H9 (cell line): ENCODE data around the gene CLEC1A. TPM values are rescaled to one million over a fixed set of nuclear protein-coding genes. Genes with fewer than 3 reads are reported as not detected.

ENCODE experiments used
- DNase-seq: peaks from one replicate; pipeline ENCODE4 v3.0.0-alpha.2; 2017
- H2AFZ ChIP-seq: one replicate; pipeline ENCODE4 v1.6.1; 2013; ENCODE audit warnings: mild to moderate bottlenecking, low read length, control low read depth, moderate library complexity
- H2AK5ac ChIP-seq: 2 replicates; pipeline ENCODE4 v1.6.1; 2013; ENCODE audit warnings: low read length, control low read depth, mixed read lengths; ENCODE audit not compliant: insufficient read length
- H2BK120ac ChIP-seq: one replicate; pipeline ENCODE4 v1.6.1; 2013; ENCODE audit warnings: low read depth, mild to moderate bottlenecking, low read length, control low read depth, inconsistent platforms; ENCODE audit not compliant: poor library complexity, severe bottlenecking
- H2BK12ac ChIP-seq: 2 replicates; pipeline ENCODE4 v1.6.1; 2013; ENCODE audit warnings: low read length, control low read depth, mixed read lengths, low read depth; ENCODE audit not compliant: insufficient read length
- H2BK15ac ChIP-seq: 2 replicates; pipeline ENCODE4 v1.6.1; 2013; ENCODE audit warnings: low read depth, low read length, control low read depth
- H2BK20ac ChIP-seq: one replicate; pipeline ENCODE4 v1.6.1; 2013; ENCODE audit warnings: low read depth, mild to moderate bottlenecking, low read length, control low read depth, inconsistent platforms; ENCODE audit not compliant: poor library complexity, severe bottlenecking
- H2BK5ac ChIP-seq: 2 replicates; pipeline ENCODE4 v1.6.1; 2013; ENCODE audit warnings: low read length, control low read depth, mixed read lengths; ENCODE audit not compliant: insufficient read length
- H3K14ac ChIP-seq: 2 replicates; pipeline ENCODE4 v1.6.1; 2013; ENCODE audit warnings: low read length, control low read depth; ENCODE audit not compliant: insufficient read depth
- H3K18ac ChIP-seq: 2 replicates; pipeline ENCODE4 v1.6.1; 2013; ENCODE audit warnings: low read depth, mild to moderate bottlenecking, mixed read lengths, low read length, control low read depth; ENCODE audit not compliant: insufficient read length
- H3K23ac ChIP-seq: 2 replicates; pipeline ENCODE4 v1.6.1; 2013; ENCODE audit warnings: low read length, control low read depth, mixed read lengths, low read depth; ENCODE audit not compliant: insufficient read length
- H3K23me2 ChIP-seq: 2 replicates; pipeline ENCODE4 v1.6.1; 2013; ENCODE audit warnings: low read depth, mild to moderate bottlenecking, mixed read lengths, low read length, control low read depth; ENCODE audit not compliant: insufficient read length, poor library complexity, severe bottlenecking
- H3K27ac ChIP-seq: 2 replicates; pipeline ENCODE4 v1.5.1; 2013; ENCODE audit warnings: low read length, control low read depth, mixed read lengths, low read depth; ENCODE audit not compliant: insufficient read length
- H3K27me3 ChIP-seq: 2 replicates; pipeline ENCODE4 v1.6.1; 2013; ENCODE audit warnings: low read length, control low read depth, inconsistent platforms; ENCODE audit not compliant: insufficient read depth
- H3K4ac ChIP-seq: 2 replicates; pipeline ENCODE4 v1.6.1; 2013; ENCODE audit warnings: low read depth, mild to moderate bottlenecking, control low read depth, inconsistent platforms, low read length, moderate library complexity
- H3K4me1 ChIP-seq: 2 replicates; pipeline ENCODE4 v1.6.1; 2013; ENCODE audit warnings: low read length, control low read depth, inconsistent platforms; ENCODE audit not compliant: insufficient read depth
- H3K4me2 ChIP-seq: 2 replicates; pipeline ENCODE4 v1.6.1; 2013; ENCODE audit warnings: low read length, control low read depth, mixed read lengths; ENCODE audit not compliant: insufficient read length, insufficient read depth
- H3K56ac ChIP-seq: 2 replicates; pipeline ENCODE4 v1.6.1; 2013; ENCODE audit warnings: low read depth, mild to moderate bottlenecking, mixed read lengths, low read length, control low read depth; ENCODE audit not compliant: insufficient read length
- H3K79me1 ChIP-seq: 2 replicates; pipeline ENCODE4 v1.6.1; 2013; ENCODE audit warnings: low read depth, mild to moderate bottlenecking, moderate library complexity, low read length, control low read depth, inconsistent platforms; ENCODE audit not compliant: insufficient read depth, poor library complexity, severe bottlenecking
- H3K79me2 ChIP-seq: 2 replicates; pipeline ENCODE4 v1.6.1; 2013; ENCODE audit warnings: low read length, control low read depth, inconsistent platforms; ENCODE audit not compliant: insufficient read depth
- H3K9ac ChIP-seq: 2 replicates; pipeline ENCODE4 v1.6.1; 2013; ENCODE audit warnings: low read length, control low read depth, mixed read lengths; ENCODE audit not compliant: insufficient read length; ENCODE audit errors: extremely low read depth
- H3K9me3 ChIP-seq: one replicate; pipeline ENCODE4 v1.6.1; 2013; ENCODE audit warnings: low read depth, low read length, inconsistent platforms; ENCODE audit not compliant: control insufficient read depth
- H3T11ph ChIP-seq: one replicate; pipeline ENCODE4 v1.6.1; 2013; ENCODE audit warnings: mild to moderate bottlenecking, low read length, control low read depth, inconsistent platforms
- H4K20me1 ChIP-seq: one replicate; pipeline ENCODE4 v1.6.1; 2013; ENCODE audit not compliant: control insufficient read depth, insufficient read length, insufficient read depth
- H4K5ac ChIP-seq: 2 replicates; pipeline ENCODE4 v1.6.1; 2013; ENCODE audit warnings: low read depth, mild to moderate bottlenecking, mixed read lengths, low read length, control low read depth; ENCODE audit not compliant: insufficient read length
- H4K8ac ChIP-seq: replicated peaks from 2 replicates; pipeline ENCODE4 v1.6.1; 2013; ENCODE audit warnings: low read length, control low read depth, mixed read lengths, low read depth; ENCODE audit not compliant: insufficient read length
- H4K91ac ChIP-seq: 2 replicates; pipeline ENCODE4 v1.6.1; 2013; ENCODE audit warnings: low read depth, mild to moderate bottlenecking, moderate library complexity, mixed read lengths, low read length, control low read depth; ENCODE audit not compliant: insufficient read length
- H3K27ac Mint-ChIP-seq, 3 experiments: 2 replicates in 2 of 3; 3 replicates in 1 of 3; pipeline ENCODE4 v1.8.0; 2020 to 2021; ENCODE audit warnings: mixed read lengths in 3 of 3, mild to moderate bottlenecking in 1 of 3, moderate library complexity in 1 of 3
- H3K27me3 Mint-ChIP-seq: 2 replicates; pipeline ENCODE4 v1.8.0; 2021; ENCODE audit warnings: low read depth, mild to moderate bottlenecking, moderate library complexity, mixed read lengths
- H3K36me3 Mint-ChIP-seq, 3 experiments: 2 replicates in 2 of 3; 3 replicates in 1 of 3; pipeline ENCODE4 v1.8.0; 2020 to 2021; ENCODE audit warnings: low read depth in 3 of 3, mixed read lengths in 3 of 3; ENCODE audit not compliant: insufficient read depth in 1 of 3
- H3K4me1 Mint-ChIP-seq, 2 experiments: 2 replicates each; pipeline ENCODE4 v1.8.0; 2020; ENCODE audit warnings: mixed read lengths in 2 of 2
- H3K4me3 Mint-ChIP-seq, 2 experiments: 2 replicates in 1 of 2; 3 replicates in 1 of 2; pipeline ENCODE4 v1.8.0; 2020 to 2021; ENCODE audit warnings: mild to moderate bottlenecking in 2 of 2, mixed read lengths in 2 of 2, moderate library complexity in 1 of 2
- H3K9me3 Mint-ChIP-seq, 2 experiments: 2 replicates in 1 of 2; 3 replicates in 1 of 2; pipeline ENCODE4 v1.8.0; 2020; ENCODE audit warnings: mild to moderate bottlenecking in 2 of 2, mixed read lengths in 2 of 2, moderate library complexity in 1 of 2
- WGBS: extraction: QIAGEN DNeasy Blood & Tissue Kit; methylation state at CpG from one replicate; pipeline ENCODE4 v1.1.7; 2013; ENCODE audit warnings: missing lambda C conversion rate, low lambda C conversion rate, mixed read lengths; ENCODE audit not compliant: insufficient read length; ENCODE audit errors: extremely low coverage; 5-methylcytosine and 5-hydroxymethylcytosine counted together
- total RNA-seq: library from RNA; stranded (reverse); gene quantifications from 2 replicates; pipeline ENCODE4 v1.2.1, GENCODE V29; 2021
- TF ChIP-seq, protein P1 (sequence below): fragments of 200-600 bp; sonication (generic); conservative IDR thresholded peaks from 3 replicates; pipeline ENCODE4 v1.8.0; 2021; ENCODE audit warnings: antibody characterized with exemption, mild to moderate bottlenecking

The CLEC1A gene
- total RNA-seq, 1 experiment from 2014 or later = not detected

GRCh38 chr12:10084733-10085132, 14.1 kb downstream of the CLEC1A start:
- Histone ChIP-seq H3K4me1 (no peaks in the 10 kb centered on the region; the same call in 1 of the 2 replicates), H3K79me1 (no peaks in the 10 kb centered on the region), H3K27me3 (no peaks in the 10 kb centered on the region), H3K4me2 (no peak overlapping the region), H2AFZ (no peak overlapping the region), H3K23ac (no peak overlapping the region), H4K20me1 (no peaks in the 10 kb centered on the region), H3T11ph (no peak overlapping the region), H3K9ac (no peak overlapping the region), H4K5ac (no peak overlapping the region), H2BK20ac (no peak overlapping the region), H2BK5ac (no peak overlapping the region), H2BK15ac (no peak overlapping the region), H2AK5ac (no peak overlapping the region), H3K23me2 (no peaks in the 10 kb centered on the region), H2BK12ac (no peak overlapping the region), H3K27ac (no peak overlapping the region), H3K4ac (no peak overlapping the region), H4K8ac (no peak overlapping the region), H3K14ac (no peak overlapping the region), H4K91ac (no peak overlapping the region), H3K79me2 (no peaks in the 10 kb centered on the region), H3K9me3 (no peaks in the 10 kb centered on the region), H2BK120ac (no peak overlapping the region), H3K56ac (no peak overlapping the region), H3K18ac (no peak overlapping the region)
- Mint-ChIP-seq H3K27ac (no peak overlapping the region), H3K27me3 (no peaks in the 10 kb centered on the region), H3K4me3 (no peak overlapping the region), H3K36me3 (peaks cover 0 to 11% (median 0%) of the 10 kb centered on the region in 3 experiments; a peak in 2 of 7 replicates), H3K4me1 (peaks cover 7 to 9% of the 10 kb centered on the region in 2 experiments), H3K9me3 (peaks cover 5 to 10% of the 10 kb centered on the region in 2 experiments; a peak in 3 of 5 replicates)
- TF ChIP-seq, protein P1, sequence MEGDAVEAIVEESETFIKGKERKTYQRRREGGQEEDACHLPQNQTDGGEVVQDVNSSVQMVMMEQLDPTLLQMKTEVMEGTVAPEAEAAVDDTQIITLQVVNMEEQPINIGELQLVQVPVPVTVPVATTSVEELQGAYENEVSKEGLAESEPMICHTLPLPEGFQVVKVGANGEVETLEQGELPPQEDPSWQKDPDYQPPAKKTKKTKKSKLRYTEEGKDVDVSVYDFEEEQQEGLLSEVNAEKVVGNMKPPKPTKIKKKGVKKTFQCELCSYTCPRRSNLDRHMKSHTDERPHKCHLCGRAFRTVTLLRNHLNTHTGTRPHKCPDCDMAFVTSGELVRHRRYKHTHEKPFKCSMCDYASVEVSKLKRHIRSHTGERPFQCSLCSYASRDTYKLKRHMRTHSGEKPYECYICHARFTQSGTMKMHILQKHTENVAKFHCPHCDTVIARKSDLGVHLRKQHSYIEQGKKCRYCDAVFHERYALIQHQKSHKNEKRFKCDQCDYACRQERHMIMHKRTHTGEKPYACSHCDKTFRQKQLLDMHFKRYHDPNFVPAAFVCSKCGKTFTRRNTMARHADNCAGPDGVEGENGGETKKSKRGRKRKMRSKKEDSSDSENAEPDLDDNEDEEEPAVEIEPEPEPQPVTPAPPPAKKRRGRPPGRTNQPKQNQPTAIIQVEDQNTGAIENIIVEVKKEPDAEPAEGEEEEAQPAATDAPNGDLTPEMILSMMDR = no peak
- WGBS = no CpG with 5 or more reads among the region's 6 CpGs
- DNase-seq = no peak
